OCI-LY1 (cell line): ENCODE results near the gene AP3S2.

Experiments used
- H2AFZ ChIP-seq: fragments of 200-600 bp; sonication (generic), shearing (Covaris generic); 2 replicates; pipeline ENCODE4 v1.6.0; 2014; ENCODE audit warnings: antibody characterized with exemption, mild to moderate bottlenecking, low read length
- H3F3A ChIP-seq: fragments of 200-600 bp; sonication (generic), shearing (Covaris generic); 2 replicates; pipeline ENCODE4 v1.6.0; 2014; ENCODE audit warnings: mild to moderate bottlenecking, antibody characterized with exemption, low read length, moderate library complexity; ENCODE audit not compliant: insufficient read depth
- H3K27ac ChIP-seq: fragments of 200-600 bp; sonication (generic); 2 replicates; pipeline ENCODE4 v1.5.1; 2014; ENCODE audit warnings: low read length, mixed run types, mild to moderate bottlenecking, low read depth; ENCODE audit not compliant: poor library complexity, severe bottlenecking
- H3K27me3 ChIP-seq: fragments of 200-600 bp; sonication (generic); 2 replicates; pipeline ENCODE4 v1.6.0; 2014; ENCODE audit warnings: antibody characterized with exemption, mild to moderate bottlenecking, low read length, moderate library complexity; ENCODE audit not compliant: insufficient read depth
- H3K36me3 ChIP-seq: fragments of 200-600 bp; sonication (generic); 2 replicates; pipeline ENCODE4 v1.6.1; 2014; ENCODE audit warnings: mild to moderate bottlenecking, antibody characterized with exemption, low read length, moderate library complexity, mixed read lengths; ENCODE audit not compliant: insufficient read depth
- H3K4me1 ChIP-seq: fragments of 200-600 bp; sonication (generic); 2 replicates; pipeline ENCODE4 v1.5.1; 2014; ENCODE audit warnings: mild to moderate bottlenecking, low read length, moderate library complexity; ENCODE audit not compliant: insufficient read depth, severe bottlenecking
- H3K4me2 ChIP-seq: fragments of 200-600 bp; sonication (generic), shearing (Covaris generic); 2 replicates; pipeline ENCODE4 v1.6.1; 2014; ENCODE audit warnings: low read length
- H3K4me3 ChIP-seq: fragments of 200-600 bp; sonication (generic); 2 replicates; pipeline ENCODE4 v1.5.1; 2014; ENCODE audit warnings: low read length, low read depth, mild to moderate bottlenecking, mixed read lengths; ENCODE audit not compliant: poor library complexity, severe bottlenecking
- H3K79me2 ChIP-seq: fragments of 200-600 bp; shearing (Covaris generic); 2 replicates; pipeline ENCODE4 v1.6.1; 2016; ENCODE audit warnings: mixed run types, low read length, mixed read lengths; ENCODE audit not compliant: insufficient read depth
- H3K9ac ChIP-seq: fragments of 200-600 bp; sonication (generic), shearing (Covaris generic); 2 replicates; pipeline ENCODE4 v1.6.1; 2014; ENCODE audit warnings: mild to moderate bottlenecking, low read length, mixed read lengths
- H3K9me2 ChIP-seq: fragments of 200-600 bp; sonication (generic), shearing (Covaris generic); 2 replicates; pipeline ENCODE4 v1.6.1; 2014; ENCODE audit warnings: low read depth, mild to moderate bottlenecking, low read length, mixed read lengths
- H3K9me3 ChIP-seq: fragments of 200-600 bp; shearing (Covaris generic); 2 replicates; pipeline ENCODE4 v1.6.1; 2014; ENCODE audit warnings: low read length, mixed read lengths
- H4K20me1 ChIP-seq: fragments of 200-600 bp; sonication (generic), shearing (Covaris generic); 2 replicates; pipeline ENCODE4 v1.6.0; 2016; ENCODE audit warnings: mild to moderate bottlenecking, low read length; ENCODE audit not compliant: insufficient read depth
- EZH2 ChIP-seq: fragments of 200-600 bp; sonication (generic), shearing (Covaris generic); IDR thresholded peaks from 2 replicates; pipeline ENCODE4 v1.8.0; 2017; ENCODE audit warnings: borderline replicate concordance, mixed run types, mild to moderate bottlenecking, antibody characterized with exemption, low read length, moderate library complexity, mixed read lengths
- TF ChIP-seq, protein P1 (sequence below): fragments of 200-600 bp; sonication (generic), shearing (Covaris generic); IDR thresholded peaks from 2 replicates; pipeline ENCODE4 v1.5.1; 2017; ENCODE audit warnings: mild to moderate bottlenecking, antibody characterized with exemption, low read length, moderate library complexity, mixed read lengths

The AP3S2 gene

DNA sequence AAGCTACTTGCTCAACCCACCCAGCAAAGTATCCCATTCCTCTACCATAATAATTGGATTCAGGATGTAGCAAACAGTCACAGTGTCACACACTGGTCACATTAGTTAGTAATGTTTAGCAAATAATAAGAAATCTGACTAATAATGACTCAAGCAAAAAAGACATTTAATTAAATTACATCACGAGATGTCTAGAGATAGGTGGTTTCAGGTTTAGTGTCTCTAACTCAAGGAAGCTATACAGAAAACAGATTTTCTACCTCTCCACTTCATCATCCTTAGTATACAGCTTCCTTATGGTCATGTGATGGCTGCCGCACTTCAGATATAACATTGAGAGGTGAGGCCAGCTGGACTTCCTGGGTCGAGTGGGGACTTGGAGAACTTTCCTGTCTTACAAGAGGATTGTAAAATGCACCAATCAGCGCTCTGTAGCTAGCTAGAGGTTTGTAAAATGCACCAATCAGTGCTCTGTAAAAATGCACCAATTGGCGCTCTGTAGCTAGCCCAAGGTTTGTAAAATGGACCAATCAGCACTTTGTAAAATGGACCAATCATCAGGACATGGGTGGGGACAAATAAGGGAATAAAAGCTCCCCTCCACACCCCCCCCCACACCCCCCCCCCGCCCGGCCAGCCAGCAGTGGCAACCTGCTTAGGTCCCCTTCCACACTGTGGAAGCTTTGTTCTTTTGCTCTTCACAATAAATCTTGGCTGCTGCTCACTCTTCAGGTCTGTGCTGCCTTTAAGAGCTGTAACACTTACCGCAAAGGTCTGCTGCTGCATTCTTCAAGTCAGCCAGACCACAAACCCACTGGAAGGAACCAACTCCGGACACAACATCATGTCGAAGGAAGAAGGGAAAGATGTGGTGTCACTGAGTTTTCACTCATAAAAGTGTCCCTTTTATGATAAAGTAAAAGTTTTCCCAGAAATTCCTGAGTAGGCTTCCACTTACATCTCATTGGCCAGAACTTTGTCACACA is 43.9 kb upstream of the AP3S2 start:
- Histone ChIP-seq H2AFZ (no peak overlapping the region), H3K4me2 (no peak overlapping the region), H3K79me2 (no peaks in the 10 kb centered on the region), H3K4me1 (no peaks in the 10 kb centered on the region), H3K4me3 (no peak overlapping the region), H3K36me3 (no peaks in the 10 kb centered on the region), H3K27me3 (peaks cover 7% of the 10 kb centered on the region; the same call in 1 of the 2 replicates), H3K9me2 (no peaks in the 10 kb centered on the region), H3K27ac (no peak overlapping the region), H3K9me3 (no peaks in the 10 kb centered on the region), H4K20me1 (no peaks in the 10 kb centered on the region), H3F3A (no peaks in the 10 kb centered on the region), H3K9ac (no peak overlapping the region)
- TF ChIP-seq, protein P1, sequence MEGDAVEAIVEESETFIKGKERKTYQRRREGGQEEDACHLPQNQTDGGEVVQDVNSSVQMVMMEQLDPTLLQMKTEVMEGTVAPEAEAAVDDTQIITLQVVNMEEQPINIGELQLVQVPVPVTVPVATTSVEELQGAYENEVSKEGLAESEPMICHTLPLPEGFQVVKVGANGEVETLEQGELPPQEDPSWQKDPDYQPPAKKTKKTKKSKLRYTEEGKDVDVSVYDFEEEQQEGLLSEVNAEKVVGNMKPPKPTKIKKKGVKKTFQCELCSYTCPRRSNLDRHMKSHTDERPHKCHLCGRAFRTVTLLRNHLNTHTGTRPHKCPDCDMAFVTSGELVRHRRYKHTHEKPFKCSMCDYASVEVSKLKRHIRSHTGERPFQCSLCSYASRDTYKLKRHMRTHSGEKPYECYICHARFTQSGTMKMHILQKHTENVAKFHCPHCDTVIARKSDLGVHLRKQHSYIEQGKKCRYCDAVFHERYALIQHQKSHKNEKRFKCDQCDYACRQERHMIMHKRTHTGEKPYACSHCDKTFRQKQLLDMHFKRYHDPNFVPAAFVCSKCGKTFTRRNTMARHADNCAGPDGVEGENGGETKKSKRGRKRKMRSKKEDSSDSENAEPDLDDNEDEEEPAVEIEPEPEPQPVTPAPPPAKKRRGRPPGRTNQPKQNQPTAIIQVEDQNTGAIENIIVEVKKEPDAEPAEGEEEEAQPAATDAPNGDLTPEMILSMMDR: no peak
- no peak for TF ChIP-seq EZH2

DNA sequence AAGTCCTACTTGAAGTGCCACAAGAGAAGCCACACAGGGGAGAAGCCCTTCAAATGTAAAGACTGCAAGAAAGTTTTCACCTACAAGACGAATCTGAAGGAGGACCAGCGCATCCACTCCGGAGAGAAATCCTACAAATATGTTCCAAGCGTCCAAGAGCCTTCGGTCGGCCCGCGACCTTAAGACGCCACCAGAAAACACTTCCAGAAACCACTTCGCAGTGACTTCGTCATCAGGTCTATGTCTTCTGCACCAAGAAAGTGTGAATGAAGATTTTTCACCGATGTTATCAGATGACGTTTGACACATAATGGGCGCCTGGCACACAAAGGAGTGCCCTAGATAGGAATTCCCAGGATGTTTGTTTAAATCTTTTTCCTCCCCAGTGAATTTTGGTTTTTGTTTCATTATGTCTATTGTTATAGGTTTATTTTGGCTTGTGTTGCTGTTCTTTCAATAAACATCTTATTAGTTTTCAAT is 43.0 kb upstream of the AP3S2 start:
- H2AFZ ChIP-seq: no peak overlapping the region
- no peak overlapping the region for H3K4me3 ChIP-seq
- no peaks in the 10 kb centered on the region for H3K79me2 ChIP-seq
- no peak overlapping the region for H3K4me2 ChIP-seq
- H3K27ac ChIP-seq: no peak overlapping the region
- no peaks in the 10 kb centered on the region for H4K20me1 ChIP-seq
- H3K27me3 ChIP-seq: peaks cover 7% of the 10 kb centered on the region; the same call in 1 of the 2 replicates
- no peaks in the 10 kb centered on the region for H3K36me3 ChIP-seq
- no peaks in the 10 kb centered on the region for H3F3A ChIP-seq
- H3K9ac ChIP-seq: no peak overlapping the region
- no peaks in the 10 kb centered on the region for H3K4me1 ChIP-seq
- TF ChIP-seq, protein P1: no peak
- TF ChIP-seq EZH2: no peak
- no peaks in the 10 kb centered on the region for H3K9me3 ChIP-seq
- no peaks in the 10 kb centered on the region for H3K9me2 ChIP-seq

DNA sequence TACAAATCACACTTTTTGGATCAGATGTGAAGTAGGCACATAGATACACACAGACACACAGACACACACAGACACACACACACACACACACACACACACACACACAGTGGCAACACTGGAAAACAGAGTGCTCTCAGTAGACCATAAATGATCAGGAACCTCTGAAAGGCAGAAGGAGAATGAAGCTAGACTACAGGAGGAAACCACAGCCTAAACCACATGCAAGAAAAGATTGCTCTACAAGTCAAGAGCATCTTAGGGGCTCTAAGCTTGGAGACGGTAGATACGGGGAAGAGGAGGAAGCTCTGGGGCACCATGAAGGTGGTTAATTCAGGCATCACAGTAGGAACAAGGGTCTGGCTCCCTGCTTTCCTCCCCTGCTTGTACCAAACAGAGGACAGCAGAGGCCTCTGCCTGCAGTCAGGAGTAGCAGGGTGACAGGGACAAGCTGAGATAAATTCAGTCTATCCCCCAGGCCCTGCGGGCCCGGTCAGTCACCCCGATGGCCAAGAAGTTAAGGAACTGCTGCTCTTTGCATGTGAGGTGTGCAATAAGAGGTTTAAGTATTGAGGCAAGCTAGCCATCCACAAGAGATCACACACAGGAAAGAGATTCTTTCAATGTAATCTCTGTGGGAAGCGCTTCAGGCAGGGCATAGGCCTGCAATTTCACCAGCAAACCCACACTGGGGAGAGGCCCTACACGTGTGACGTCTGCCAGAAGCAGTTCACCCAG is 42.4 kb upstream of the AP3S2 start:
- peaks cover 7% of the 10 kb centered on the region; the same call in 1 of the 2 replicates for H3K27me3 ChIP-seq
- H3K4me1 ChIP-seq: no peaks in the 10 kb centered on the region
- no peak overlapping the region for H3K4me3 ChIP-seq
- H3K79me2 ChIP-seq: no peaks in the 10 kb centered on the region
- no peaks in the 10 kb centered on the region for H4K20me1 ChIP-seq
- no peak overlapping the region for H3K9ac ChIP-seq
- H3K9me3 ChIP-seq: no peaks in the 10 kb centered on the region
- no peak overlapping the region for H3K27ac ChIP-seq
- no peaks in the 10 kb centered on the region for H3K9me2 ChIP-seq
- TF ChIP-seq, protein P1: no peak
- no peak for TF ChIP-seq EZH2
- H3K4me2 ChIP-seq: no peak overlapping the region
- no peaks in the 10 kb centered on the region for H3K36me3 ChIP-seq
- H2AFZ ChIP-seq: no peak overlapping the region
- no peaks in the 10 kb centered on the region for H3F3A ChIP-seq
